KMS-11 (cell line): Measurements from ENCODE around the gene TRAM2.

Source experiments
- H2AFZ ChIP-seq: fragments of 200-600 bp; sonication (generic); 2 replicates; pipeline ENCODE4 v1.6.1; 2016; ENCODE audit warnings: antibody characterized with exemption, mixed run types, low read depth
- H3K27ac ChIP-seq: fragments of 200-600 bp; sonication (generic); 2 replicates; pipeline ENCODE4 v1.6.1; 2016; ENCODE audit warnings: mild to moderate bottlenecking, mixed run types
- H3K27me3 ChIP-seq: fragments of 200-600 bp; sonication (generic); 2 replicates; pipeline ENCODE4 v1.6.1; 2017; ENCODE audit warnings: mild to moderate bottlenecking, low read depth, mixed run types, moderate library complexity; ENCODE audit not compliant: insufficient read depth
- H3K36me3 ChIP-seq: fragments of 200-600 bp; sonication (generic); 2 replicates; pipeline ENCODE4 v1.6.1; 2017; ENCODE audit warnings: mild to moderate bottlenecking, mixed run types; ENCODE audit not compliant: insufficient read depth
- H3K4me1 ChIP-seq: fragments of 200-600 bp; sonication (generic); 2 replicates; pipeline ENCODE4 v1.6.1; 2016; ENCODE audit warnings: mild to moderate bottlenecking, low read depth, mixed run types; ENCODE audit not compliant: poor library complexity, severe bottlenecking
- H3K4me2 ChIP-seq: fragments of 200-600 bp; sonication (generic); 2 replicates; pipeline ENCODE4 v1.7.0; 2016; ENCODE audit warnings: mild to moderate bottlenecking, mixed run types
- H3K4me3 ChIP-seq: fragments of 200-600 bp; sonication (generic); IDR thresholded peaks from 2 replicates; pipeline ENCODE4 v1.6.1; 2017; ENCODE audit warnings: low read depth, low read length, mixed read lengths; ENCODE audit not compliant: insufficient read depth
- H3K79me2 ChIP-seq: fragments of 200-600 bp; sonication (generic); 2 replicates; pipeline ENCODE4 v1.6.1; 2016; ENCODE audit warnings: low read depth, mixed run types; ENCODE audit not compliant: insufficient read depth
- H3K9ac ChIP-seq: fragments of 200-600 bp; sonication (generic); 2 replicates; pipeline ENCODE4 v1.6.1; 2016; ENCODE audit warnings: mild to moderate bottlenecking, mixed run types
- H4K20me1 ChIP-seq: fragments of 200-600 bp; sonication (generic); 2 replicates; pipeline ENCODE4 v1.6.1; 2016; ENCODE audit warnings: mild to moderate bottlenecking, mixed run types; ENCODE audit not compliant: insufficient read depth
- CTCF ChIP-seq: fragments of 200-600 bp; sonication (generic); conservative IDR thresholded peaks from 2 replicates; pipeline ENCODE4 v1.6.1; 2017; ENCODE audit warnings: low read depth, mild to moderate bottlenecking, antibody characterized with exemption, low read length, moderate library complexity, mixed read lengths

The TRAM2 gene

DNA sequence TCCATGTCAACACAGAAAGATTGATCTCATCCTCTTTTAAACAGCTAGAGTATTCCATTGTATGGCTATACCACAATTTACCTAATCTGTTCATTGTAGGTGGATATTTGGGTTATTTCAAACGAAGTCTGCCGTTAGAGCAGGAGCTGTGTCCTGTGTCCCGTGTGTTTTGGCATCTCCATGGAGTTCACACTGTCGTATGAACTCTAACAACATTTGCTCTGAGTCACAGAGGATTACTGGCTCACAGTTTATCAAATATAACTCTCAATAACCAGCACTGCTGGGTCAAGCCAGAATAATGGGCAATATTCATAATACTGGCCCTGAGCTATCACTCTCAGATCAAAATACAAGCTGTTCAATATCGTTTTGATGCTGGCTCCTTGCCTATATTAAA is 16.4 kb downstream of the TRAM2 start:
- TF ChIP-seq CTCF = no peak
- Histone ChIP-seq H3K9ac (no peak overlapping the region), H3K4me3 (no peak overlapping the region), H3K4me1 (peaks cover 84% of the 10 kb centered on the region), H3K79me2 (peaks cover 100% of the 10 kb centered on the region), H2AFZ (no peak overlapping the region), H3K36me3 (no peaks in the 10 kb centered on the region), H4K20me1 (peaks cover 15% of the 10 kb centered on the region), H3K27me3 (no peaks in the 10 kb centered on the region), H3K4me2 (no peak overlapping the region), H3K27ac (no peak overlapping the region)

DNA sequence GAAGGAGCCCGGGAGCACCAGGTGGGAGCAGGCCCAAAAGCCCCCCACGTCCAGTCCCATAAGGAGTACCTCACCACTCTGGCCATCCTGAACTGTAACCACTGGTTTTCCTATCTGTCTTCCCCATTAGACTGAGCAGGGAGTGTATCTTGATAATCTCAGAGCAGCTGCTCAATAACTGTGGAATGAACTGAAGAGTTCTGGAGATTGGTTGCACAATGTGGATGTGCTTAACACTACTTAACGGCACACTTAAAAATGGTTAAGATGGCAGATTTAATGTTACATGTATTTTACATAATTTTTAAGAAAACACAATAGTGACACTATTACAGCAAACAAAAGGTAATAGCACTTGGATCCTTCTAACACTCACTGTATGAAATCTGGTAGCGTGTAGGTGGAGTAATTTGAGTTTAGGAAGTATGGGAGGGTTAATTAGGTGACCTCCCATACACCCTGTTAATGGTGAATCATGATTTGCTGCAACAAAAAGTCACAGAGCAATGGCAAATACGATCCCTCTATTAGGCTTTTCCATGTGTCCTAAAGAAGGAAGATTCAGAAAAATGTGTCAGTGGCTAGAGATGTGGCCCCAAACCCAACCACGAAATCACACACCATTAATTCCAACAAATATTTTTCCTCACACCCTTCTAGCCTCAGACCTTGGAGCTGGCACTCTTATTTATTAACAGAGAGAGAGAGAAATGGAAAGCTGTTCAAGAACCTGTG is 18.4 kb downstream of the TRAM2 start:
- Histone ChIP-seq H3K9ac (peak overlapping the region; percentile 23; the same call in 1 of the 2 replicates), H3K27me3 (no peaks in the 10 kb centered on the region), H4K20me1 (no peaks in the 10 kb centered on the region; the same call in 1 of the 2 replicates), H3K36me3 (no peaks in the 10 kb centered on the region), H3K4me1 (peaks cover 84% of the 10 kb centered on the region), H3K4me3 (no peak overlapping the region), H3K79me2 (peaks cover 100% of the 10 kb centered on the region), H3K27ac (peak overlapping the region; percentile 64), H2AFZ (no peak overlapping the region), H3K4me2 (peak overlapping the region; percentile 50)
- TF ChIP-seq CTCF = no peak

GRCh38 chr6:52557389-52558265 is 19.2 kb downstream of the TRAM2 start:
- Histone ChIP-seq H3K27me3 (no peaks in the 10 kb centered on the region), H3K4me3 (no peak overlapping the region), H2AFZ (no peak overlapping the region), H3K79me2 (peaks cover 100% of the 10 kb centered on the region), H3K36me3 (no peaks in the 10 kb centered on the region), H3K9ac (peak overlapping the region; percentile 23; the same call in 1 of the 2 replicates), H3K4me1 (peaks cover 87% of the 10 kb centered on the region), H3K27ac (peak overlapping the region; percentile 64), H4K20me1 (no peaks in the 10 kb centered on the region; the same call in 1 of the 2 replicates), H3K4me2 (peak overlapping the region; percentile 50)
- no peak for TF ChIP-seq CTCF

DNA sequence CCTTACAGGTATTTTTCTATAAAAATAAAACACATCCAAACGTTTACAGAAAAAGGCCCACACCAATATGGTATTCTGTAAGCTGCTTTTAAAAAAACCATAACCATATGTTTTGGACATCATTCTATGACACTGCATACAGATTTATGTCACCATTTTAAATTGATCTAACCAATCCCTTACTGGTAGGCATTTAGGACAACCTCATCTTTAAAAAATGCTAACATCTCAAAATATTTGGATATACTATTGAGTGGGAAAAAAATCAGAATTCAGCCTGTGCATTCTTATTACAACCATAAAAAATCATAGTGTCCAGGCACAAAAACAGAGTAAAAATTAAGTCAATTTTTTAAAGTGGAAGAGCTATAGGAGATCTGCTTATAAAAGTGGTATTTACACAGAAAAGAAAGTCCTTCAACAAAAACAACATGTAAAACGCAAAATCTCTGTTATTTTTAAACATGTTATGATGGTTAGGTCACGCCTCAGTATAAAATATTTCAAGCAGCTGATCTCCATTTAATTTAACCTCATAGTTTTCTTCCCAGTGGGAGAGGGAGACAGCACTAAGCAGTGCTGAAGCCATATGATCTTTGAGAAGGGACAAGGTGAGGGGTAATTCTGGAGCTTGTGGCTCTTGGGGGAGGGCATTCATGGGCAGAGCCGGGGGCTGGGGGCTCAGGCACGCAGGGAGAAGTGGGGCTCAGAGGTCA is 21.2 kb downstream of the TRAM2 start:
- Histone ChIP-seq H3K36me3 (no peaks in the 10 kb centered on the region; the same call in 1 of the 2 replicates), H4K20me1 (no peaks in the 10 kb centered on the region), H2AFZ (no peak overlapping the region), H3K27me3 (no peaks in the 10 kb centered on the region), H3K9ac (no peak overlapping the region), H3K27ac (no peak overlapping the region), H3K4me1 (peaks cover 100% of the 10 kb centered on the region), H3K4me2 (peak overlapping the region; percentile 22; the same call in 1 of the 2 replicates), H3K4me3 (no peak overlapping the region), H3K79me2 (peaks cover 100% of the 10 kb centered on the region)
- no peak for TF ChIP-seq CTCF
